Suprapubic skin (tissue), 4 donors: ENCODE data around the gene SHLD1. TPM values are rescaled to one million over a fixed set of nuclear protein-coding genes. Genes with fewer than 3 reads are reported as not detected.

Experiments
- DNase-seq, 2 donors: peaks; one replicate each; pipeline ENCODE4 v3.0.0-alpha.2; 2019; ENCODE audit warnings: low spot score in 2 of 2
- H3K27ac ChIP-seq: fragments of 200-600 bp; sonication (generic); one replicate; pipeline ENCODE4 v1.5.1; 2019
- H3K27me3 ChIP-seq: fragments of 200-600 bp; sonication (generic); one replicate; pipeline ENCODE4 v1.5.1; 2019
- H3K36me3 ChIP-seq: fragments of 200-600 bp; sonication (generic); one replicate; pipeline ENCODE4 v1.5.1; 2019
- H3K4me1 ChIP-seq: fragments of 200-600 bp; sonication (generic); one replicate; pipeline ENCODE4 v1.5.1; 2019
- H3K4me3 ChIP-seq: fragments of 200-600 bp; sonication (generic); one replicate; pipeline ENCODE4 v1.5.1; 2019; ENCODE audit warnings: mild to moderate bottlenecking
- H3K9me3 ChIP-seq: fragments of 200-600 bp; sonication (generic); one replicate; pipeline ENCODE4 v1.5.1; 2019
- EP300 ChIP-seq: sonication (generic); formaldehyde crosslinking; IDR thresholded peaks from one replicate; pipeline ENCODE4 v1.6.1; 2017; ENCODE audit warnings: antibody characterized with exemption
- POLR2A ChIP-seq, 2 donors: fragments of 450-650 bp; IDR thresholded peaks; one replicate each; pipeline ENCODE4 v1.6.1; 2017; ENCODE audit warnings: antibody characterized with exemption in 2 of 2, mild to moderate bottlenecking in 2 of 2, moderate library complexity in 2 of 2
- POLR2AphosphoS5 ChIP-seq, 3 donors: sonication (generic); formaldehyde crosslinking; IDR thresholded peaks; one replicate each; pipeline ENCODE4 v1.6.1; 2017; ENCODE audit warnings: antibody characterized with exemption in 3 of 3
- WGBS: methylation state at CpG from one replicate; pipeline ENCODE4 v1.1.5; 2018; 5-methylcytosine and 5-hydroxymethylcytosine counted together
- total RNA-seq, 4 donors: library from RNA; depleted of rRNA; stranded (reverse); fragments of >200 nt; gene quantifications; one replicate each; pipeline ENCODE4 v1.1.0, GENCODE V29; 2016
- TF ChIP-seq, protein P1 (sequence below), 2 donors: fragments of 200-600 bp in 1 of 2; fragments of 450-650 bp in 1 of 2; sonication (generic) in 1 of 2; IDR thresholded peaks; one replicate each; pipeline ENCODE4 v1.5.1; 2016 to 2019; ENCODE audit warnings: antibody characterized with exemption in 2 of 2, mild to moderate bottlenecking in 1 of 2, moderate library complexity in 1 of 2

SHLD1 gene
- total RNA-seq, 4 donors from 2014 or later, result 3.3 to 3.9 (median 3.7) TPM

- Histone ChIP-seq H3K27ac (no peak overlapping the region), H3K4me1 (no peaks in the 10 kb centered on the region), H3K27me3 (peaks cover 16% of the 10 kb centered on the region), H3K9me3 (no peaks in the 10 kb centered on the region), H3K4me3 (no peak overlapping the region), H3K36me3 (no peaks in the 10 kb centered on the region)
- TF ChIP-seq POLR2A (IDR thresholded peaks at IDR 0.05) (no peak), POLR2AphosphoS5 (IDR thresholded peaks at IDR 0.05) (no peak), EP300 (no peak)
- TF ChIP-seq, protein P1, sequence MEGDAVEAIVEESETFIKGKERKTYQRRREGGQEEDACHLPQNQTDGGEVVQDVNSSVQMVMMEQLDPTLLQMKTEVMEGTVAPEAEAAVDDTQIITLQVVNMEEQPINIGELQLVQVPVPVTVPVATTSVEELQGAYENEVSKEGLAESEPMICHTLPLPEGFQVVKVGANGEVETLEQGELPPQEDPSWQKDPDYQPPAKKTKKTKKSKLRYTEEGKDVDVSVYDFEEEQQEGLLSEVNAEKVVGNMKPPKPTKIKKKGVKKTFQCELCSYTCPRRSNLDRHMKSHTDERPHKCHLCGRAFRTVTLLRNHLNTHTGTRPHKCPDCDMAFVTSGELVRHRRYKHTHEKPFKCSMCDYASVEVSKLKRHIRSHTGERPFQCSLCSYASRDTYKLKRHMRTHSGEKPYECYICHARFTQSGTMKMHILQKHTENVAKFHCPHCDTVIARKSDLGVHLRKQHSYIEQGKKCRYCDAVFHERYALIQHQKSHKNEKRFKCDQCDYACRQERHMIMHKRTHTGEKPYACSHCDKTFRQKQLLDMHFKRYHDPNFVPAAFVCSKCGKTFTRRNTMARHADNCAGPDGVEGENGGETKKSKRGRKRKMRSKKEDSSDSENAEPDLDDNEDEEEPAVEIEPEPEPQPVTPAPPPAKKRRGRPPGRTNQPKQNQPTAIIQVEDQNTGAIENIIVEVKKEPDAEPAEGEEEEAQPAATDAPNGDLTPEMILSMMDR (IDR thresholded peaks at IDR 0.05), result no peak
- DNase-seq, result no peak
- WGBS, result 79% methylated on average over 9 of the region's 9 CpGs
Measured at GRCh38 chr20:5882166-5882565, 132.0 kb downstream of the SHLD1 start.

DNA sequence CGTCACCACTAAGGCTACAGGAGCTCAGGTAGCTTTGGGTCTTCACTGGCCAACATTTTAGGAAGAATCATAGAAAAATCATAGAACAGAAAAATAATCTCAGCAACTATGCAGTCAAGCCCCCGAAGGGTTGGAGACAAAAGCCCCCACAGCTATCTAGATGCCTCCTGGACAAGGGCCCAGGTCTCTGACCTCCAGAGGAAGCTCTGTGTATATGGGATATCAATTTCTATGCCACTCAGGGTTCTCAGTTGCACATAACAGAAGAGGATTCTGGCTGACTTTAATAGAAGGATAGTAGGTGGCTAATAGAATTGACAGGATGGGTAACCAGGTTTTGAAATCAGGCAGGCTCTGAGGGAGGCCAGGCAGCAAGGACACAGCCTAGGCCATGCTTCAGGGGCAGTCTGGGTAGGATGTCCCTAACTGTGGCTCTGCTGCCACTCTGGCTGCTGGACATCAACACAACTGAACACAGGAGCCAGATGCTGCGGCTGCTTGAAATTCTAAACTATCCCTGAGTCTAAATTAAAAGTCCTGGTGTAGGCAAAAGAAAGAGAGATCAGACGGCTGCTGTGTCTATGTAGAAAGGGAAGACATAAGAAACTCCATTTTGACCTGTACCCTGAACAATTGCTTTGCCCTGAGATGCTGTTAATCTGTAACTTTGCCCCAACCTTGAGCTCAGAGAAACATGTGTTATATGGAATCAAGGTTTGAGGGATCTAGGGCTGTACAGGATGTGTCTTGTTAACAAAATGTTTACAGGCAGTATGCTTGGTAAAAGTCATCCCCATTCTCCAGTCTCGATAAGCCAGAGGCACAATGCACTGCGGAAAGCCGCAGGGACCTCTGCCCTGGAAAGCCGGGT, 134.5 kb downstream of the SHLD1 start:
- no peak overlapping the region for H3K27ac ChIP-seq
- H3K4me1 ChIP-seq, result no peaks in the 10 kb centered on the region
- 83% methylated on average over 6 of the region's 8 CpGs for WGBS

GRCh38 chr20:5885866-5886265, 135.7 kb downstream of the SHLD1 start:
- H3K27me3 ChIP-seq, result peaks cover 13% of the 10 kb centered on the region
- TF ChIP-seq, protein P1 (IDR thresholded peaks at IDR 0.05), result no peak
- H3K9me3 ChIP-seq, result no peaks in the 10 kb centered on the region
- H3K36me3 ChIP-seq, result no peaks in the 10 kb centered on the region
- H3K4me3 ChIP-seq, result no peak overlapping the region
- no peak for DNase-seq
- no peak overlapping the region for H3K27ac ChIP-seq
- H3K4me1 ChIP-seq, result no peaks in the 10 kb centered on the region
- WGBS, result 74% methylated on average over 6 of the region's 6 CpGs

More for the DNA sequence above, 134.5 kb downstream of the SHLD1 start:
- no peaks in the 10 kb centered on the region for H3K9me3 ChIP-seq
- H3K36me3 ChIP-seq, result no peaks in the 10 kb centered on the region
- peaks cover 13% of the 10 kb centered on the region for H3K27me3 ChIP-seq
- no peak overlapping the region for H3K4me3 ChIP-seq
- DNase-seq, result no peak
- TF ChIP-seq POLR2A (IDR thresholded peaks at IDR 0.05) (no peak), POLR2AphosphoS5 (IDR thresholded peaks at IDR 0.05) (no peak), EP300 (no peak)
- TF ChIP-seq, protein P1 (IDR thresholded peaks at IDR 0.05), result no peak

- Histone ChIP-seq H3K4me3 (no peak overlapping the region), H3K4me1 (no peaks in the 10 kb centered on the region), H3K9me3 (no peaks in the 10 kb centered on the region), H3K27ac (no peak overlapping the region), H3K36me3 (no peaks in the 10 kb centered on the region), H3K27me3 (peaks cover 6% of the 10 kb centered on the region)
- no peak for DNase-seq
- WGBS, result 69% methylated on average over 4 of the region's 4 CpGs
- TF ChIP-seq POLR2A (IDR thresholded peaks at IDR 0.05), result no peak
- TF ChIP-seq, protein P1 (IDR thresholded peaks at IDR 0.05), result no peak
- no peak for TF ChIP-seq EP300
- no peak for TF ChIP-seq POLR2AphosphoS5 (IDR thresholded peaks at IDR 0.05)
Measured at GRCh38 chr20:5886788-5887187, 136.6 kb downstream of the SHLD1 start.

DNA sequence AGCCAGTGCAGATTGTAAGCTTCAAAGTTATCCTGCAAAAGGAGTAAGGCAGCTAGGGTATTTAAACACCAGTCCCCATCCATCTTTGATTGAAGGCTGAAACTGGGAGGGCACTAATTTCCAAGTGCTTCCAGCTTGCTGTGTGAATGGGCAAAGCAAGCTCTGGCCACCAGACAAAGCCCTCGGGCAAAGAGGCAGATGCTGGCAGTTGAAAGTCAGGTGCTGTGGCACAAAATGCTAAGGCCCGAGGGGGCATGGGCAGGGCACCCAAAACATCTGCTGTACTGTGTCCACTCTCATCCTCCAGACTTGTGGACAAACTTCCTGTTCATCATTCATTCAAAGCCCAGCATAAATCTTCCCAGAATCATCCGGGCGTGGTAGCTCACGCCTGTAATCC, 137.2 kb downstream of the SHLD1 start:
- DNase-seq, result no peak
- H3K36me3 ChIP-seq, result no peaks in the 10 kb centered on the region
- peaks cover 6% of the 10 kb centered on the region for H3K27me3 ChIP-seq
- no peaks in the 10 kb centered on the region for H3K9me3 ChIP-seq
- H3K4me3 ChIP-seq, result no peak overlapping the region
- TF ChIP-seq EP300 (no peak), POLR2AphosphoS5 (IDR thresholded peaks at IDR 0.05) (no peak), POLR2A (IDR thresholded peaks at IDR 0.05) (no peak)
- TF ChIP-seq, protein P1 (IDR thresholded peaks at IDR 0.05), result no peak
- H3K4me1 ChIP-seq, result no peaks in the 10 kb centered on the region
- H3K27ac ChIP-seq, result no peak overlapping the region
- 72% methylated on average over 5 of the region's 5 CpGs for WGBS
